Measurements from ENCODE around the gene COL6A3. TPM values are rescaled to one million over a fixed set of nuclear protein-coding genes. Genes with fewer than 3 reads are reported as not detected.

COL6A3 gene
- total RNA-seq, 1 experiment from 2014 or later, result 45.0 TPM

DNA sequence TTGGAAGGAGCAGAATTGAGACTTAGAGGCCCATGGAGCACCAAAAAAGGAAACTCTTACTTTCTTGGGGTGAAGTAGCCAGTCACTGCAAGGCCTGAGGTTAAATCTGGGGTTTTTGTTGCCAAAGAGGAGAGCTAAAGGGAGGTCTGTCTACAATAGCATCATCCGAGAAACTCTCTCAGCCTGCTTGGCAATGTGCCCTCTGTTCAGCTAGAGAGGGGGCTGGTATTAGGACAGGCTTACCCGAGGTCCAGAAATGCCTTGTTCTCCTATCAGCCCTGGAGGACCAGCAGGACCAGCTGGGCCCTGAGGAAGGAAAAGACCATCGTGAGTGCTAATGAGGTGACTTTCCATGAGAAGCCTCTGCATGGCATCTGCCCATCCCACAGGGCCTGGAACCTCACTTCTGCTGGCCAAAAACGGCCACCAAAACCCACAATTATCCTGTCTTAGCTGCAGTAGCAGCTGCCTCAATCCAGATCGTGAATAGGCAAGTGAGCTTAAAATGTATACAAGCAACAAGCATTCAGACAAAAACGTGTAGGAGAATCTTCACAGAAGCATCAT is 61.6 kb downstream of the COL6A3 start:
- ATAC-seq (no peak), DNase-seq (no peak)
- H3K9ac ChIP-seq (ENCODE audit: low read length), result no peak overlapping the region
- H3K27me3 ChIP-seq (ENCODE audit: low read length), result no peaks in the 10 kb centered on the region
- no peaks in the 10 kb centered on the region for H3F3A ChIP-seq (ENCODE audit: low read length, unreplicated experiment)
- no TSS peak for BruUV-seq (replicated peaks)
- intact Hi-C loops (cut with micrococcal nuclease), result no loop called here
- no peaks in the 10 kb centered on the region for H4K20me1 ChIP-seq (ENCODE audit: low read length)
- TF ChIP-seq EZH2 (IDR thresholded peaks at IDR 0.05; ENCODE audit: low read length, unreplicated experiment) (no peak), EZH2phosphoT487 (IDR thresholded peaks at IDR 0.05; ENCODE audit: borderline replicate concordance, low read length) (no peak), CTCF (conservative IDR thresholded peaks at IDR 0.05; ENCODE audit: low read depth, low read length) (no peak)
- H3K36me3 ChIP-seq (ENCODE audit: low read depth, low read length), result no peaks in the 10 kb centered on the region
- no peak overlapping the region for H3K27ac ChIP-seq (ENCODE audit: low read length)
- no peaks in the 10 kb centered on the region for H3K9me2 ChIP-seq (replicated peaks; ENCODE audit: low read length)
- H3K4me1 ChIP-seq (ENCODE audit: insufficient read depth, low read length), result no peaks in the 10 kb centered on the region
- CTCF ChIA-PET, result no interaction called here
- H3K79me2 ChIP-seq (ENCODE audit: low read length), result no peaks in the 10 kb centered on the region
- H3K4me2 ChIP-seq (ENCODE audit: low read length), result no peak overlapping the region
- POLR2A ChIA-PET (ENCODE audit: unreplicated experiment), result no interaction called here
- no peak overlapping the region for H3K4me3 ChIP-seq (ENCODE audit: low read length)
- H2AFZ ChIP-seq (ENCODE audit: low read length), result no peak overlapping the region
- no peaks in the 10 kb centered on the region for H3K9me3 ChIP-seq (ENCODE audit: low read length)

DNA sequence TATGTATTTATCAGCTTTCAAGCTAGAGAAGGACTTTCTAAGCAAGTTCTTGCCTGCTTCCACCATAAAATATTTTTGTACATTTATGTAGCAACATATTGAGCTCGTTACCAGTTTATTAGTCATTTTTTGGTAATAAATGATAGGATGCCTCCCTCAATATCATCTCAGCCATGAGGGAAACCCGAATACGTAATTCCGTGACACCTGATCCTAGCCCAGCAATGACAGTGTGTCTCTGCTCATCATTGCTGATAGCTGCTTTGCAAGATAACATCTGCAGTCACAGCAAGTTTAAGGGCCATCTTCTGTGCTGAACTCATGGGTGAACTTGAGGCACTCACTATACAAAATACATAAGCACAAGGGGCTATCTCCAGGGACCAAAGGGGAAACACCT is 62.2 kb downstream of the COL6A3 start:
- Histone ChIP-seq H3K9ac (ENCODE audit: low read length) (no peak overlapping the region), H3K79me2 (ENCODE audit: low read length) (no peaks in the 10 kb centered on the region), H4K20me1 (ENCODE audit: low read length) (no peaks in the 10 kb centered on the region), H3K27ac (ENCODE audit: low read length) (no peak overlapping the region), H2AFZ (ENCODE audit: low read length) (no peak overlapping the region), H3F3A (ENCODE audit: low read length, unreplicated experiment) (no peaks in the 10 kb centered on the region), H3K4me1 (ENCODE audit: insufficient read depth, low read length) (no peaks in the 10 kb centered on the region), H3K9me3 (ENCODE audit: low read length) (no peaks in the 10 kb centered on the region), H3K36me3 (ENCODE audit: low read depth, low read length) (no peaks in the 10 kb centered on the region), H3K4me3 (ENCODE audit: low read length) (no peak overlapping the region), H3K9me2 (replicated peaks; ENCODE audit: low read length) (no peaks in the 10 kb centered on the region), H3K27me3 (ENCODE audit: low read length) (no peaks in the 10 kb centered on the region), H3K4me2 (ENCODE audit: low read length) (no peak overlapping the region)
- TF ChIP-seq EZH2 (IDR thresholded peaks at IDR 0.05; ENCODE audit: low read length, unreplicated experiment) (no peak), EZH2phosphoT487 (IDR thresholded peaks at IDR 0.05; ENCODE audit: borderline replicate concordance, low read length) (no peak), CTCF (conservative IDR thresholded peaks at IDR 0.05; ENCODE audit: low read depth, low read length) (no peak)
- intact Hi-C loops (cut with micrococcal nuclease), result no loop called here
- no TSS peak for BruUV-seq (replicated peaks)
- POLR2A ChIA-PET (ENCODE audit: unreplicated experiment), result no interaction called here
- CTCF ChIA-PET, result no interaction called here
- ATAC-seq (no peak), DNase-seq (no peak)

DNA sequence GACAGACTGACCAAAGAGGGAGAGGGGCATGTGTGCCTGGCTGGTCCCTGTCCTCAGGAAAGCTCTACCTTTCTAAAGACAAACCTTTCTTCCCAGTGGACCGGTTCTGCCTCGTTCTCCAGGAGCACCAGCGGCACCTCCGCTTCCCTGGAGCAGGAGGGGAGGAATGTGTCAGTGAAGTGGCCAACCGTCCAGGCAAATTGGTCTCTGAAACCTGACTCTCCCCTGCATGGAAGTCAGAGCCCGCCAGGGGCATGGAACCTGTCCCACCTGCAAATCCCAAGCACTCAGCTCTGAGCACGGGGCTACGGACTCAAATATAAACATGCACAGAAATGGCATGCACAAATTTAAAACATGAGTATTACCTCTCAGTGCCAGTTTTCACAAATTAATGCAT is 62.9 kb downstream of the COL6A3 start:
- intact Hi-C loops (cut with micrococcal nuclease), result no loop called here
- Histone ChIP-seq H3K27me3 (ENCODE audit: low read length) (no peaks in the 10 kb centered on the region), H3K9me2 (replicated peaks; ENCODE audit: low read length) (no peaks in the 10 kb centered on the region), H3K27ac (ENCODE audit: low read length) (no peak overlapping the region), H3F3A (ENCODE audit: low read length, unreplicated experiment) (no peaks in the 10 kb centered on the region), H3K9me3 (ENCODE audit: low read length) (no peaks in the 10 kb centered on the region), H3K4me3 (ENCODE audit: low read length) (no peak overlapping the region), H3K4me1 (ENCODE audit: insufficient read depth, low read length) (no peaks in the 10 kb centered on the region), H2AFZ (ENCODE audit: low read length) (no peak overlapping the region), H3K9ac (ENCODE audit: low read length) (no peak overlapping the region), H3K36me3 (ENCODE audit: low read depth, low read length) (no peaks in the 10 kb centered on the region), H3K4me2 (ENCODE audit: low read length) (no peak overlapping the region), H3K79me2 (ENCODE audit: low read length) (no peaks in the 10 kb centered on the region), H4K20me1 (ENCODE audit: low read length) (no peaks in the 10 kb centered on the region)
- ATAC-seq (no peak), DNase-seq (no peak)
- ChIA-PET POLR2A (ENCODE audit: unreplicated experiment) (no interaction called here), CTCF (no interaction called here)
- TF ChIP-seq CTCF (conservative IDR thresholded peaks at IDR 0.05; ENCODE audit: low read depth, low read length) (no peak), EZH2phosphoT487 (IDR thresholded peaks at IDR 0.05; ENCODE audit: borderline replicate concordance, low read length) (no peak), EZH2 (IDR thresholded peaks at IDR 0.05; ENCODE audit: low read length, unreplicated experiment) (no peak)
- no TSS peak for BruUV-seq (replicated peaks)

Data from PC-3 (cell line).